Activated T-cell treated with anti-CD3 and anti-CD28 coated beads for 1 hour (primary cell): ENCODE measurements around the gene SSUH2.

Experiments used
- DNase-seq: peaks from one replicate; pipeline ENCODE4 v3.0.0-alpha.2; 2020; ENCODE audit warnings: low read depth

Gene SSUH2

DNA sequence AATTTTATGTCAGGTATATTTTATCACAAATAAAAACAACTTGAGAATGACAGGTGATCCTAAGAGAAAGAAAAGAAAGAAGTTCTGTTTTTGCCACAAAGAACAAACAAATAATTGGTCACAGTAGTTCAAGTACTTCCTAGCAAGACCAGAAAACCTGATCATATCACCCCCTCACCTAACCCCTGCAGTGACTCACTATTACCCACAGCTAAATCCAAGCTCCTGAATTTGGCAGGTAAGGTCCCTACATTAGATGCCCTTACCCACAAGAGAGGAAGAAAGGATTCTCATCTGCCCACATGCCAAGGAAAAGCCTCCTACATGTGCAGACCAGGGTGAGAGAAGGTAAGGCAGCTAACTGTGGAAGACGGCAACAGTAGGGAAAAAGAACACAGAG lies 4.4 kb downstream of the SSUH2 start:
- DNase-seq: no peak

DNA sequence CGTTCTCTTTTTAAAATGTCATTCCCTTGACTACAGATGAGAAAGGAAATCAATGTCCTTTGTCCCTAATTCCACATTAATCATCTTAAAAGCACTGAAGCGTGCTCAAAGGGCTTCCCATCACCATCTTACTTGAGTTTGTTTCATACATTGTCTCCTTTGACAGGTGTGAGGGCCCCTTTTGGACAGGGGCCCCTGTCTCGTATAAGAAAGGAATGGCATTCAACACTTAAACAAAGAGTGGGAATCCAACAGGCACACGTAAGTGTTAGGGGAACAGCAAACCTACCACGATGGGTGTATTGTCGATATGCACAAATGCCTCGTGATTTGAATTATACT lies 5.0 kb downstream of the SSUH2 start:
- no peak for DNase-seq

DNA sequence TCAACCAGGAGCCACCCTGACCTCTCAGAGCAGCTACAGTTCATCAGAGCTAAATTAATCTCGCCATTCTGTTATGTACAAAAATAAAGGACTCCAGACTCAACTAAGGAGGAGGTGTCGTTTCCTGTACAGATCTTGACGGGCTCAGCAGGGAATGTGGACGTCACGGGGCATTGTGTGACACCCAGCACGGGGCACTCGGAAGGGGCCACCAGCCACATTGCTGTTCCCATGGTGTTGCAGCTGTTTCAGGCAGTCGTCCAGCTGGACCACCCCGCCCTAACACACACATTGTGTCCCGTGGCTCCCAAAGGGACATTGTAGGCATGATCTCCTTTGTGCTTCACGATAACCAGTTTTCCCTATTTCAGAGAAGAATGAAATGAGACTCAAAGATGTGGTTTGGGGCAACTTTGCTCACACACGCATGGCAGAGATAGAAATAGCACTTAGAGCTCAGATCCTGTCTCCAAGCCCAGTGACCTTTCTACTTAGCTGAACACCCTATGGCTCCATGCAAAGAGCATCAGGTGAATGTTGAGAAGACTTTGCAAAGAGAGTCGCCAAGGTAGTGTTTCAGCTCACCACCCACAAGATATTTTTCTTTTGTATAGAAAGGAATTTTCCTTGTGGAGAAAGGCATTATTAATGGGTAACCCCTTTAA lies 5.5 kb downstream of the SSUH2 start:
- no peak for DNase-seq

DNA sequence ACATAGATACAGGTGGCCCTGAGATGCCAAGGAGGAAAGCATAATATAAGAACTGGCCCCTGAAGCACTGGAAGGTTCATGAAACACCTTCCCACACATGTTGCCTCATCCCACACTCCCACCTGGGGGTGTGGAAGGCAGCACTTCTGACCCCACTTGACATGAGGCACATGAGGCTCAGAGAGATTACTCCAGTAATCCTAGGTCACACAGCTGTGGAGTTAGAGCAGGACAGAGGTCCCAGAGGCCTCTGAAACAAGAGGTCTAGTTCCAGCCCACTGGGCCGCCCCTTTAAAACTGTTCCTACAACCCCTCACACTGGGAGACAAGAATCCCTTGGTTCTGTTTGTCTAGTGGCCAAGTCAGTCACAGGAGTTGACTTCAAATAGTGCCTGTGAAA lies 7.2 kb downstream of the SSUH2 start:
- DNase-seq: no peak

DNA sequence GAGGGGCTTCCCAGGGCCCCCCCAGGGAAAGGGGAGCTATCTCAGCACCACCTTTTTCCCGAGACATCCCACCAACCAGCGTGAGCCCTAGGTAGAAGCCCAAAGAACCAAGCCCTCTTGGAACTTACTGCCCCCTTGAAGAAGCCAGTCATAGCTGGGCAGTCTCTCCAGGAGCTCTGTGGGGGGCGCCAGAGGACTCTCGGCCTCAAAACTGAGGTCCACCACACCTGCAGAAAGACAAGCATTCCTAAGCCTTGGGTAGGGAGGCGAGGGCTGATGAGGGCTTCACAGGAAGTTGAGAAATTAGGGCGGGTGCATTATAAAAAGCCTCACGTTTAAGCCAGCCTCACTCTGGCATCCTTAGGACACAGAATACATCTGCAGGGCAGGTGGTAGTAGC lies 9.0 kb downstream of the SSUH2 start:
- no peak for DNase-seq

DNA sequence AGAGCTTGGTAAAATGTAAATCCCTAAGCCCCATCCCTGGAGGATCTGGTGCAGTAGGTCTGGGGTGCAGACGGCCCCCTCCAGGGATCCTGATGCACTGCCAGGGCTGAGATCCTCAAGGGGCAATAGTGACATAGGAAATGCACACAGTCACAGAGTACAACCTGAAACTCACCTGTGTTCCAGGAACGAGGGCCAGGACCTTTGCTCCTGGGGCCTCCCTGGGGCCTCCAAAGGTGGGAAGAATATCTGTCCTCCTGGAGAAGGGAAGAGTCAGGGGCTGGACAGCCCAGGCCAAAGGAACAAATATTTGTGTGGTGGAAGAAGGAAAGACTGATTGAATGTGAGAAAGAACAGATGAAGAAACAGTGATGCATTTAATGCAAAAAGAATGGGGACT lies 9.5 kb downstream of the SSUH2 start:
- DNase-seq: no peak

DNA sequence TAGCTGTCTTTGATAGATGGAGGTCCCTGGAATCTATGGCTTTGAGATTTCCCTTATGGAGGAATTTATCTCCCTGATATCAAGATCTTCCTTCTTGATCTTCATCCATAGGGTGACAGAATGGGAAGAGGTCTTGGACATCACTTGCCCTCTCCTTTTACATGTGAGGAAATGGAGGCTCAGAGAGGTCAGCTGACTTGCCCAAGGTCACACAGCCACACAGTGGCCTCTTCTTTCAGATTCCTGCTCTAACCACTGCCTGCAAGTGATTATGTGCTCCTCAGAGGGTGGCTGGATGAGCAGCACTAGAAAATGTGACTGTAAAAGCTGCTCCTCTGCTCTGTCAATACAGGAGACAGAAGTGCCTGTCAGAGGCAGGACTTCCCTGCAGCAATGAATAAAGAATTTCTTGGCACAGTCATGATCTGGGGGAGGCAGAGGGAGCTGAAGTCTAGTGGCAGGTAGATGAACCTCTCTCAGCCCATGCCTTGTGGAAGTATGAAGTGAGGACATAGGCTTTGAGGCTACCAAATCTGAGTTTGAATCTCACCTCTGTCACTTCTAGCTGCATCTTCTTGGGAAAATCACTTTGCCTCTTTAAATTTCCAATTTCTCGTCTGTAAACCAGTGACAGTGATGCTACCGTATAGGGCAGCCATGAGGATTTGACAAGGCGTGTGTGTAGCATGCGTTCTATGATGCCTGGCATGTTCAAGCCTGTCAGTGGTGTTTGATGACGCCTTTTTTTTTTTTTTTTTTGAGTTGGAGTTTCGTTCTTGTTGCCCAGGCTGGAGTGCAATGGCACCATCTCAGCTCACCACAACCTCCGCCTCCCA lies 12.0 kb downstream of the SSUH2 start:
- no peak for DNase-seq

DNA sequence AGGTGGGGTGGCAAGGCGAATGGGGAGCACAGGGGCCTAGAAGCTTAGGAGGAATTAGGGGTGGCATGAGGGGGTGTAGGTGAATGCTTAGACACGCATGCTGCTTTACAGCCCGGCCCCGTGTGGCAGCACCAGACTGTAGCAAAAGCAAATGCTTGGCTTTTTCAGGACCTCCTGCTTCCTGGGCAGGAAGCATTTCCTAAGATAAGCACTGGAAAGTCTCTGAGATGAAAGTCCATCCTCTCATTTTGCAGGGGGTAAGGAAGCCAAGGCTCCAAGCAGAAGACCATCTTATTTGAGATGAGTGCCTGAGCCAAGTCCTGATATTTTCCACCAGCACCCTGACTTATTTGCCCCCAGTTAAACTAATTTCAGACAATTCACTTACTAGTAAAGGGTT lies 12.9 kb downstream of the SSUH2 start:
- no peak for DNase-seq

DNA sequence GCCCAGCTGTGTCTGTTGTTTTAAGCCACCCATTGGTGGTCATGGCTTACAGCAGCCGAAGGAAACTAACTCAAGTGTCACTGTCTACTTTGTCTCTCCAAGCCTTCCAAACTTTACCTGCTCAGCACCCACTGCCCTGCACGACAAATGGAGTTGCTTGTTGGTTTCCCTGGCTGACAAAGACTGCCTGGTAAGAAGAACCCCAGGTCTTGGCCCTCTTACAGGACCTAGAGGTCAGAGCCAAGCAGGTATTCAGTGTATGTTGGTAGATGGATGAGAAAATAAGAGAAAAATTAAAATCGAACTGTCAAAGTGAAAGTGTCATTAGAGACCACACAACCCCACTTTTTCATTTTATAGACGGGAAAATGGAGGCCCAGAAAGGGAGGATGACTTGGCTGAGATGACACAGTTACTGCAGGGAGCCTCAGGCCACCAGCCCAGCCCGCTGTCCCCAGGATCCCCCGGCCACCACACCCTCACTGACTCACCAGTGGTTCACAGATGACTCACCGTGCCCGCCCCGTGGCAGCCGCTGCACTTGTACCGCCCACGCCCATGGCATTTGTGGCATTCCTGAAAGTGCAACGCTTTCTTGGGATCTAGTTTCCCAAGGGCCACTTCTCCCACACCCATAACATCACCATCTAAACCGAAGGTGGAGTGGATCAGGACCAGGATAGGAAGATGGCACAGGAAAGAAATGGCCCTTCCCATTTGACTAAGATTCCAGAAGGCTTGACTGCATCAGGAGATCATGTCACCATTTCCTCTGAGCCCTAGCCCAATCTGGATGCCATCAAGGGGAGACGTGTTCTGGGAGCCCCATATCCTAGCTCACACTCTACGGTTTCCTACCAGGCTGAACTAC lies 15.2 kb downstream of the SSUH2 start:
- DNase-seq: peak; percentile 38

DNA sequence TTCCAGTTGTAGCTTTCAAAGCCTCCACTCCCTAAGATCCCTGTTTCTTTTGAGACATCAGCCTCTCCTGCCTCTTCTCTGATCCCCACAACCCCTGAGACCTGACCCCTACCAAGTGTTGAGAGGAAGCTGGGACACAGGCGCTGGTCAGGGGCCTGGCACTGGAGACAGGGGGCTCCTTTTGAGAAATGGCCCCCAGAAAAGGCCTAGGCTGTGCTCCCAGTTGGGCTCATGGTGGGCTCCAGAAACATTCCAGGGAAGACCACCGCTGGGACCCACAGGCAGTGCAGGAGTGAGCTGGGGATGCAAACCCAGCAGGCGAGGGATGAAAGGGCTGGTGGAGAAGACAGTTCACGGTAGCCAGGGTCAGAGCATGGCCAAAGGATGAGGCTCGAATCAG lies 16.6 kb downstream of the SSUH2 start:
- DNase-seq: no peak

DNA sequence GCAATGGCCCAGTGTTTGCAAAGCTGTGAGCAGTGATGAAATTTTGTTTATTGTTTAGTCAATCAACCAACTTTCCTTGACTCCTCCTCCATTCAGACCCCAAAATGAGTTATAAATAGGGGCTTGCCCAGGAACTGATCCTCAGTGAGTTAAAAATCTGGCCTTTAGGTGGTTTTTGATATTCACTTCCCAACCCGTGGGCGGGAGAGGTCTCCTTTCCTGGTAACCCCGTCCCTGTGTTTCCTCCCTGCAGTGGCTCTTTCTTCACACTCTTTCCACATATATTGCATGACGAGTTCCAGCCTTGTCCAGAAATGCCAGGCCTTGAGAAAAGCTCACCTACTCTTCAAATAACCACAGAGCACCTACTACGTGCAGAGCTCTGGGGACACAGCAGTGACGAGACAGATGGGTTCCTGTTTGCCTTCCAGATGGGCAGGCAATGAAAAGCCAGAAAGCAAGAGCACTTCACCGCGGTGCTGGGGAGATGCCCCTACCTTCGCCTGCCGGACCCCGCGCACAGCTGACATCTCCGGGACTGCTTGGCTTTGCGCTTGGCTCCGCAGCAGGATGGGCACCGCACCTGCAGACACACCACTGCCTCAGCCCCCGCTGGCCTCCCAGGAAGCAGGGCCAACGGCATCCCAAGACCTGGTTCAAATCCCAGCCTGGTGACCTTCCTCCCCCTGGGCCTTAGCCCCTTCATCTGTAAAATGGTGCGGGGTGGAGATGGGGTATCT lies 17.2 kb downstream of the SSUH2 start:
- DNase-seq: no peak

DNA sequence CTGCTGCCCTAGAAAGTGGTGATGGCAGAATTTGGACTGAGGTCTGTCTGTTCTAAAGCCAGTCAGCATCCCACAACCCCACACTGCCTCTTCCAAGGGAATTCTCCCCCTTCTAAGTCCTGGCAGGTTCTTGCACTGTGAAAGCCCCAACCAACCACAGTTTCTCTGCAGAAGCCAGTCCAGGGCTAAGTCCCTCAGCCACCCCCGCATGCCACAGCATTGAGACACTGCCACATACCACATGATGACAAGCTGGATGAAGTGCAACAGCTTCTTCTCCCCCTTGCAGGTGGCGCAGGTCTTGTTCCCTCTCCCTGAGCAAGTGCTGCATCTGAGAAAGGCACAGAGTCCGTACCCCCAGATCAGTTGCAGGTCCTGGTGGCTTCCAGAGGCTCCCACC lies 18.6 kb downstream of the SSUH2 start:
- no peak for DNase-seq

DNA sequence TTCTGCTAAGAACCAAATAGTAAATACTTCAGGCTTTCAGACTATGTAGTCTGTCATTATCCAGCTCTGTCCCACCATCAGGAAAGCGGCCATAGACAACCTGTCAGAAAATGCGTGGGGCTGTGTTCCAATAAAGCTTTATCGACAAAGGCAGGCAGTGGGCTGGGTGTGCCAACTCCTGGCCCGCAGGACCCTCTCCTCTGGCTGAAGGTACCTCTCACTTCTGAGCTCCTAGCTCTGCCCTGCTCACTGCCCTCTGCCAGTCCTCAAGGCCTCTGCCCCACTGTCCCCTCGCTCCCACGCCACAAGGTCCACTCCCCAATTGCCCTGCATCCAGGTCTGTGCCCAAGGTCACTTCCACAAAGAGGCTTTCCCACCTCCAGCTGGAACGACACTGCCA lies 20.0 kb downstream of the SSUH2 start:
- no peak for DNase-seq

DNA sequence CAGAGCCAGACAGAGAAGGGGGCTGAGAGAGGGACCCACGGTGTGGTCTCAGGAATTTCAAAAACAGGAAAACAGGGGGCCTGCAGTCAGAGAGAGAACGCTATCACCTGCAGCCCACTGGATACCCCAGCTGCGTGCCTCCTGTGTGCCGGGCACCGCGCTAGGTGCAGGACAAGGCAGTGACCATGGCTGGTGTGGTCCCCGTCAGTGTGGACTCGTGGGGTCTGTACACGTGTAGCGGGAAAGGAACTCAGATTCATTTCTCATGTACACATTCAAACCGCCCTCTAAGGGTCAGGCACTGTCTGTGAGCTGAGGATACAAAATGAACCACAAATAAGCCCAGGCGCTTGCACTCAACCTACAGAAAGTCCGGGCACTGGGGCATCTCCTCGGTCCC lies 20.9 kb downstream of the SSUH2 start:
- no peak for DNase-seq

DNA sequence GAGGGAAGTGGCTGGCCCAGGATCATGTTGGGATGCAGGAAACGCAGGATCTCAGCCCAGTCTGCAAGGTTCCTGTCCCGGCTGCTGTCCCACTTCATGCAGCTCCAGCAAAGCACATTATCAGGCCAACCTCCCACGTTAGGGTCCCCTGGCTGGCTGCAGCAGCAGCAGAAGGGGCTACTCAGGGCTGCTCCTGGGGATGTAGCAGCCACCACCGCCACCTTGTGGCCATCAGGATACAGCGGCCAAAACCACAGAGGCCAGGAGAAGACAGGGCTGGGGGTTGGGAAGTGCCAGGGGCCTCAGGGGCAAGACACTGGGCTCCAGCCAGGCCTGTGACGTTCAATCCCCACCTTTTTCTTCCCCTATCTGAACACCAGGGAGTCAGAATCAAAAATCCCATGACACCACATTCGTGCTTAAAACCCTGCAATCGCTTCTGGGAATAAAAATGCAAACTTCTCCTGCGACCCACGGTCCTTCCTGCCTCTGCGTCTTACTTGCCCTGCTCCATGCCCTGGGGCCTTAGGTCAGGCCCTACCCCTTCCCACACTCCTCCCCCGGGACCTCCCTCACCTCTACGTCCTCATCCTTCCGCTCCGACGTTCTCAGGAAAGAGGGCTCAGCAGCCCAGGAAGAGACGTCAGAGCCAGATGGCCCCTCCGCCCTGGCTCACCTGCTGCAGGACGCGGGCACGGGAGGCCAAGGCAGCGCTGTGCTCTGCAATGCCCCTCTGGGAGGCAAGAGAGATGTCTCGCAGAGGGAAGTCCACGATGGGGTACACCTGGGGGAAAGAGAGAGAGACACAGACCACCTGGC lies 21.5 kb downstream of the SSUH2 start:
- peak; percentile 22 for DNase-seq

DNA sequence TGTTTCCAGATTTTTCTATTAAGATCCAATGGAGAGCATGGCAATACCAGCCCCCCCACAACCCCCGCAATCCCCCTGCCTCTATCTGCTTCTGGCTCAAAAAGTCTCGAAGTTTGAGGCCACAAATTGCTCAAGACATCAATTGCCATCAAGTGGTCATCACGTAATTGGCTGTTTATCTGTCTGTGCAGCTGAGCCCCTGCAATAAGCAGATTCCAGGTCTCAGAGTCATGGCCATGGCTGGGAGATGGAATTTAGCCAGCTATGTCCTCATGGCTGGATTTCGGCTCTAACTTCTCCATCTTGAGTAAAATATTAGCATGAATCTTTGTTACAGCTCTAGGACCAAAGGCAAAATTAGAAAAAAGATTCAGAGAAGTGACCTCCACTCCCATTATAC lies 22.7 kb downstream of the SSUH2 start:
- DNase-seq: no peak

DNA sequence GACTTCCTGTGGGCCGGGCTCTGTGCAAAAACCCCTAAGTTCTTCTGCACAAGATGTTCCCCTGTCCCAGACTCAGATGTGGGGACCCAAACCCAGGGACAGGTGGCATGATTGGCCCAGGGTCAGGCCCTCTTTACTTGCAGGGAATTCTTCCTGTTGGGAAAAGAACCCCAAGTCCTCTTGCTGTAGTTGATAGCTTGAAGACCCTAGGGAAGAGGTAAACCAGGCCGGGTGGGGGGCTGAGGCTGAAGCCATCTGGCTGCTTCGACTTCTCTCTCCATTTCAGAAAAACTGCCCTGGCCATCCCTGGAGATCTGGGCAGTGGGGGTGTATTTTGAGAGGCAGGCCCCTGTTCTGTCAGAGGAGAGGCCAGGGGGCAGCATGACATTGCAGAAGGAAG lies 23.5 kb downstream of the SSUH2 start:
- DNase-seq: no peak

DNA sequence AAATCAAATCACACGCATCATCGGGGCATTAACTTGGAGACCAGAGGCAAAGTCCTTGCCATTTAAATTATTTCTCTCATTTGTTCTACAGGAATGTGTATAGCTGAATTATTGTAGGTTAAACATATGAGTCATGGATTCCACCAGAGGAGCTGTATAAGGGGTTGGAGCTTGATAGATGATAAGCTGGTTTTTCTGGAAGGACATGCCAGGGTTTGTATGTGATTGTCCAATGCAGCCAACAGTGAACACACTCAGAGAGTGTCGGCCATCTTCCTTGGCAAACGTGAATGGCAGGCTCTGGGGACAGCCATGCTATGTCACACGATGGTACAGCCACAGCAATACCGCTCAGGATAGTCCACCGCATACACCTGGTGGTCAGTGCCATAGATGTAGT lies 25.1 kb downstream of the SSUH2 start:
- DNase-seq: no peak

DNA sequence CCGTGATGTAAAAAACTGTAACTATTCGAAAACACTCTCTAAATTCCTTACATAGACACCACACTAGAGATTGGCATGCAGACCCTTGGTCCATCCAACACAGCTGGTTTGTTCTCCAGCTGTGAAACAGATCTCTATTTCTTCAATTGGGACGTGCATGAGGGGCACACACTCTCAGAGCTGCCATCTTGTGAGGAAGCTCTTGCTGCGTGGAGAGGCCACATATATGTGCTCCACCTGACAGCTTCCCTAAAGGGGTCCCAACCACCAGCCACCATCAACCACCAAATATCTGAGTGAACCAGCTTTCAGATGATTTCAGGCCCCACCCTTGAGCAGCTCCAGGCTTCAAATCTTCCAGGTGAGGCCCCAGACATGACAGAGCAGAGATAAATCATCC lies 25.6 kb downstream of the SSUH2 start:
- DNase-seq: no peak

DNA sequence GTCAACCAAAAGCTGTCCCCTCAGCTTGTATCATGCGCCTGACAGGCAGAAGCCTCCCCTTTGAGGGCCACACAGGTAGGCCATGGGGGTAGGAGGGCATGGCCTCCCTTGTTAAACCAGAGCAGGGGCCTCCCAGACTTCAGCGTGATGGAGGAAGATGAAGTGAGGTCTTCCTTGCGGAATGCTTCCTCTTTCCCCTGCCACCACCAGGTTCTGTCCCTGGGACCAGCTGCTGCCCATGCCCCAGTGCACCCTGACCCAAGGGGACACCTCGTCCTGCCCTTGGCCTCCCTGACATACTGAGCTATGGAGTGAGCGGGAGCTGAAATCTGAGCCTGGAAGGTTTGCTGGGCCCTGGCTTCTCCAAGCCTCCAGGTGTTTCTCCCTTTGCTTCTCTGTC lies 26.7 kb downstream of the SSUH2 start:
- DNase-seq: no peak

DNA sequence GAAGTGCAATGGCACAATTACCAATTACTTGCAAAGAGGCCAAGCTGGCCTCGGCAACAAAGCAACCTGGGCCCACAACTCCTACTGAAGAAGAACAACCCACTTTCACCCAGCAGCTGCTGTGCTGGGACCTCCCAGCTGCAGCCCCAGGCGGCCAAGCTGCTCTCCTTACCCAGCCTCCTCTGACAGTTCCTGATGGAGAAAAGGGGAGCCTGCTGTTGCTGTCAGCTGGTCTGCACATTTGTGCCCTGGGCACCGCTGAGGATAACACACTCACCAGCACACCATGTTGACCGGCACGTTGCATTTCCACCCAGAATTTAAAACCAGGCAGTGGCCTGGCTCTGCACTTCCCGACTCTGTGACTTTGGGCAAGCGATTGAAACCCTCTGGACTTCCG lies 33.6 kb downstream of the SSUH2 start:
- no peak for DNase-seq
